ENCODE data around the gene GPR55. TPM values are rescaled to one million over a fixed set of nuclear protein-coding genes. Genes with fewer than 3 reads are reported as not detected.
A peak's percentile ranks its signal among the peaks of the same experiment; 100 is the strongest.

Gene GPR55
- total RNA-seq, 2 donors from 2014 or later, result 0.08 TPM; not detected in 1

GRCh38 chr2:230874456-230874855 is 50.6 kb downstream of the GPR55 start:
- no peak for DNase-seq
- ATAC-seq, result no peak
- intact Hi-C loops (cut with DNase I), result no loop called here

GRCh38 chr2:230873661-230874401 is 51.2 kb downstream of the GPR55 start:
- intact Hi-C loops (cut with DNase I), result no loop called here
- ATAC-seq, result no peak
- no peak for DNase-seq

GRCh38 chr2:230872968-230873660 is 51.9 kb downstream of the GPR55 start:
- no peak for ATAC-seq
- DNase-seq, result no peak
- intact Hi-C loops (cut with DNase I), result no loop called here

GRCh38 chr2:230872151-230872967 is 52.7 kb downstream of the GPR55 start:
- DNase-seq (no peak), ATAC-seq (no peak)
- intact Hi-C loops (cut with DNase I), result no loop called here

DNA sequence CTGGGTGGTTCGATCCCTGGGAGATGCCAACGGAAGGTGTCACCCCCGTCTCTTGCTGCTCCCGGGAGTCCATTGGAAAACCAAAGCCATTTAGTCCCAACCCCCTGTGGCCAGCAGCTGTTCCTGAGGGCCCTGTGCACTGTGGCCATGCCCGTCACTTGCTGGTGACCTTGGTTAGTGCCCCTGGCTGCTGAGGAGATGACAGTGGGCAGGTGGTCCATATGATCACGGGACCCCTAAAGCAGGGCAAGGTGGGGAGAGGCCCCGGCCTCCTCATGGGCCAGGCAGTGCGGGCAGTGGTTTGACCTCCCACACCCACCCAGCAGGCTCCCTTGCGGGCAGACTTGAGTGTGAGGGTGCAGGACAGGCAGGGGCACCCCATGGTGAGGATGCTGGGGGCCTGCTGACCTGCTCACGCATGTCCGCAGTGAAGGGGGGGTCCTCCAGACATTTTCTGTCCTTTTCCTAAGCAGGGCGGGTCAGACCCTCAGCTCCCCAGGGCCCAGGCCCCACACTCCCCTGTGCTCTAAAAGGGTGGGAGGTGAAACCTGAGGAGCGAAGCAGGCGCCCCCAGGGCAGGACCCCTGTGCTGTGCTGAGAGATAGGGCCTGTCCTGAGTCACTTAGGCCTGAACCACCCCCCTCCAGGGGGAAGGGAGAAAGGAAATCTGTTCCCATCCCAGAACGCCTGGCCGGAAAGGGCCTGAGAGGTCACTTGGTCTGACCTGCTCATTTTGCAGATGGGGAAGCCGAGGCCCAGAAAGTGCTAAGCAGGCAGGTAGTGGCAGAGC is 53.5 kb downstream of the GPR55 start:
- DNase-seq (no peak), ATAC-seq (no peak)
- intact Hi-C loops (cut with DNase I), result no loop called here

GRCh38 chr2:230870544-230871360 is 54.3 kb downstream of the GPR55 start:
- ATAC-seq, result no peak
- no peak for DNase-seq
- intact Hi-C loops (cut with DNase I), result no loop called here

DNA sequence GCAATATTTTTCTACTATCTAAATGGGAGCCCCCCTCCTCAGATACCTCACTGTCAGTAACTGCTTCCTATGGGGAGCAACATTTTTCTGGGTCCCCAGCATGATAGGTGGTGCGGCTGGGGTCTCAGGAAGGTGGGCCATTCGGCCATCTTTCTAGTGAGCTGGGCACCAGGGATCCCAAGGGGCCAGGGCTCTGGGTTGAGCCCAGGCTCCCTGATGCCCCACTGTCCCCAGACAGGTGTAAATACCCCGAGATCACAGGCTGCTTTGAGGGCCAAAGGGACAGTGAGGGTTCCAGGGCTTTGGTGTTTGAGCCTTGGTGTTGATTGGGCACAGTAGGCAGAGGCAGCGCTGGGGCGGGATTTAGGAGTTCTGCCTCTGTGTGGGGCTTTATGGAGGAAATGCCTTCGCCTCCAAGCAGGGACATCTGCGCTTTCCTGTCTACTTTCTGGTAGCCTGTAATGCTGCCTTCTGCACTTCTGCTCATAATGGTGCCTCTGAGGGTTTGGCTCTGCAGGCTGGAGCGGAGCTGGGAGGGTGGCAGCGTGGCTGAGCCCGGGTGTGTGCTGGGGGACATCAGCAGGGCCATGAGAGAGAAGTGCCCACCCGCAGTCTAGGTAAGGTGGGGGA is 55.0 kb downstream of the GPR55 start:
- no peak for ATAC-seq
- no peak for DNase-seq
- intact Hi-C loops (cut with DNase I), result no loop called here

DNA sequence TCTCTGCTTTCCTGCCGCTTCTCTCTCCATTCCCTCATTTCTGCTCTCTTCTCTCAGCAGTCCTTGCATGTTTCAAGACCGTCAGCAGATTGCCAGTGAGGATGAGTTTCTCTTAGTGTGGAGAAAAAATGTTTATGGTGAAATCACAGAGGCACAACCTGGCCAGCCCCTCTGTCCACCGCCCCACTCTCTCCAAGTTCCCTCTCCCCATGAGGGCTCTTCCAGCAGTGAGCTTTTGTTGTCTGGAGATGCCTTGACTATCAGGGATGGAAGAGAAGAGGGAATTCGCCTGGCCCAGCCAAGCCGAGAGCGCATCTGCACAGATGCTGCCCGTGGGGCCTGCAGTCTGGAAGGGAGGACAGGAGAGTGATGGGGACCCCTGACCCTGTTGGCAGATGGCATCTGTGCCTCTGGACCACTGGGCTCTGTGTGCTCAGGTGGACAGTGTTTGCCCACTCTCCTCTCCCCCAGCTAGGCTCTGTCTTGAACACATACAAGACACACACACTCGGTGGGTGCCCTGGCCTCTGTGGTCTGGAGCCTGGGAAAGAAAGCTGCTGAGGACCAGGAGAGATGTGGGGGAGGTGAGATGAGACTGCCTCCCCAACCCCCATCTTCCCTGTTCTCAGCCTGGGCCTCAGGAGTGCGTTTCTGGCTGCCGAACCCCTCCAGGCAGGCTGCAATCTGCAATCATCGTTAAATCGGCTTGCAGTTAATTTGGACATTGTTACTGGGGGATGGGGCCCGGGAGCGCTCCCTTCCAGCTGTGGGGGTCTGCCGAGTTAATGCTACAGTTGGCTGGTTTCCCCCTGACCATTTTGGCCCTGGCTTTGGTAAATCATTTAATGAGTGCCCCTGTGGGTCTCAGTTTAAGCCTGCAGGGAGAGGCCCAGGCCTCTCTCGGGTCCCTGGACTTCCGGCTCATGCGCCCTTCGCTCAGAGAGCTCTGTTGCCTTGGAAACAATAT is 55.8 kb downstream of the GPR55 start:
- intact Hi-C loops (cut with DNase I), result no loop called here
- ATAC-seq (no peak), DNase-seq (no peak)

DNA sequence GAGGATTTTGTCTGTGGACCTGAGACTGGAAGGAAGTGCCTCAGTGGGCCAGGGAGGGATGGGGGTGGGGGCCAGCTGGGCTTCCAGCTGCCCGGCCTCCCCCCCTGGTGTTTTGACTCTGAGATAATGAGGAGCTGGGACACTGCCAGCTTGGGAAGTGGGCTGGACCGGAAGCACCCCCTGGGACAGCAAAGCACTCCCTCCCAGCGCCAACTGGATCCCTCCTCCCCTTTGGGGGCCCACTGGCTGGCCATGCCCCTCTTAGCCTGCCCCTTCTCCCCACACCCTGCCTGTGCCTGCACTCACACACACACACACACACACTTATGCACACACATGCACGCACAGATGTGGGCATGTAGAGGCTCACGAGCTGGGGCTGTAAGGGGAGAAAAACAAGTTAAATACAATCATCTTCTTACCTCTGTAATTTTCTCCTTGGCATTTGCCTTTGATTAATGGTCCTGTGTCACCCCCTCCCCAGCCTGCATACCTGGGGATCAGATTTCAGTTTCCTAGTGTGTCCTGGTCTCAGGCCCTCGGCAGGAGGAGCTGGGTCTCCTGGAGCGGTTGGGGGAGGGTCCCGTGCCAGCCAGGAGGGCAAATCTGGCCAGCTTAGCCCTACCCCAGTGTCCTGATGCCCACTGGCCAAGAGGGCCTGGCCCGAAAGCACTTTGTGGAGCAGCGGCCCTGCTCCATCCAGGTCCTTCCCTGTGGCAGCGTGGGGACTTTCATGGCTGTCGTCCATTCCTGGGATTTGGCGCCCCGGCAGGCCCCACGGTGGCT is 56.7 kb downstream of the GPR55 start:
- DNase-seq, result no peak
- intact Hi-C loops (cut with DNase I), result no loop called here
- no peak for ATAC-seq

DNA sequence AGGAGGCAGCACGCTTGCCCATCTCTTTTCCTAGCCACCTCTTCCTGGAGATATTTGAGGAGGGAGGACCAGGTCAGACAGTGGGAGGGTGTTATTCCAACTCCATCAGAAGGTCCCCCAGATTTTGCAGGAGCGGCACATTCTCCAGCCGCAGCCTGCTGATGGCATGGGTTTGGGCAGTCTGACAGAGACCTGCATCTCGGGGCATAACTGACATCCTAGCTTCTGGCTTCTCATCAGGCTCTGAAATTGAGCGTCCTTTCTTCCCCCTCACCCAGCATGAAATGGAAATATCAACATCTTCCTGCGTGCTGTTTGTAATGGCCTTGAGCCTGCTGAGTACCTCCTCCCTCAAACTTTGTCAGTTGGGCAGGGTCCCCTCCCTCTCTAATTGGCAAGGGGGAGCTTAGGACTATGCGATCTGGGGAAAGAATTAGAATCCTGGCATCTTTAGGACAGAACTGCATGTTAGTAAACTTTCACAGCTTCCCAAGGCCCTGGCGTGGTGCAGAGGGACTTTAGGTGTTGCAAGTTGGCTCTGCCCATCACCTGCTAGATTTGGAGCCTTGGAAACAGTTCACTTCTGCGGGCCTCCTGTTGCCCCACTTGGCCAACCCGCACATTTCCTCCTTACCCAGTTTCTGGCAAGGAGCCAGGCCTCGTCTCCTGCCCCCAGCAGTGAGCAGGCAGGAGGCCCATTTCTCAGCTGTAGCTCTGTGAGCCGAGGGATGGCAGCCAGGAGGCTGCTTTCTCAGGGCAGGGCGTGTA is 58.1 kb downstream of the GPR55 start:
- DNase-seq (peak; percentile 51), ATAC-seq (no peak)
- intact Hi-C loops (cut with DNase I), result no loop called here

DNA sequence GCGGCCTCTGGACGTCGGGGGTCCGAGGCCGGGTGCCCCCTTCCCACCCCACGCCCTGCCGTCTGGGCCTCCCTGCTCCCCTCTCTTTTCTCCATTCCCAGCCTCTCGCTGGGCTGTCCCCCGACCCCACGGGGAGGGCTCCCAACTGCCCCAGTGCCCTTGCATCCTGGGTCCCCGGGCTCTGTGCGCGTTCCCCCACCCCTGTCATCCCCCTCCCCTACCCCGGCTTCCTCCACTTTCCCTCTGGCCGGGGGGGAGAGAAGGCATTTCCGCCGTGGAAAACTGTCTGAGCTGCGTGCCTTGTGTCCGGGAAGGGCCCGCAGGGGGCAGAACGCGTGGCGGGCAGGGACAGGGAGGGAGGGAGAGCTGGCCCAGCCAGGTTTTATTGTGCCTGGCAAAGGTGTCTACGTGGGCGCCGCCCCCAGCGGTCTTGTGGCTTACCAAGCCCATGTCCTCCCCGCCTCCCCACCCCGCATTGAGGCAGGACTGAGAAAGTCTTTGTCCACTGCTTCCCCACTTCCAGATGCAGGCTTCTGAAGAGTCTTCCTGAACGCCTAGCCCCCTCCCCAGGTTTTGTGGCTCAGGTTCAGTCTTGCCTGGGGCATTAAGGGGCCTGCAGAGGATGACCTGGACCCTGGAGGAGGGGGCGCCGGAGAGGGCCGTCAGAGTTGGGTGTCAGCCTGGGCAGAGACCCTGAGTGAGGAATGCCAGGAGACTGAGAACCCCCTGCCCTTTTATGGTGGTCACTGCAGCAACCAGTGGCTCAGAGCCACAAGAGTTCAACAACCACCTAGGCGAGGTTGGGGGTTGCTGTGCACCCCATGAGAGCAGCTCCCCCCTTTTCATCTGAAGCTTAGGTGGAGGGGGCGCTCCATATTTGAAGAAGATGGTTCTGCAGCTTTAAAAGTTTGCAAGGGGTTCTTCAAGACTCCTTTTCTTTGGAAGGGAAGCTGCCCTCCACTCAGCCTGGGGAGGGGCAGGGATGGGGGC is 59.0 kb downstream of the GPR55 start:
- intact Hi-C loops (cut with DNase I), result no loop called here
- ATAC-seq, result peak in 1 of 2 donors; percentile 6
- DNase-seq, result no peak

- ATAC-seq (no peak), DNase-seq (no peak)
- intact Hi-C loops (cut with DNase I), result no loop called here
These were observed 59.7 kb downstream of the GPR55 start for GRCh38 chr2:230865307-230865765.

- DNase-seq, result peak; percentile 69
- peak; percentile 87 to 88 for ATAC-seq
- intact Hi-C loops (cut with DNase I), result no loop called here
These were observed 60.3 kb downstream of the GPR55 start, which contains the start of gene ITM2C for GRCh38 chr2:230864605-230865306. ITM2C (plus strand) TSS chr2:230864942; CDS start chr2:230865026, 84 bp downstream.

Measured in left cardiac atrium (tissue), 4 donors.